ENCODE results near the gene TNRC6C. TPM values are rescaled to one million over a fixed set of nuclear protein-coding genes. Genes with fewer than 3 reads are reported as not detected.

TNRC6C gene
- total and polyA plus RNA-seq, 7 donors: 0.92 to 22.1 (median 6.3) TPM

DNA sequence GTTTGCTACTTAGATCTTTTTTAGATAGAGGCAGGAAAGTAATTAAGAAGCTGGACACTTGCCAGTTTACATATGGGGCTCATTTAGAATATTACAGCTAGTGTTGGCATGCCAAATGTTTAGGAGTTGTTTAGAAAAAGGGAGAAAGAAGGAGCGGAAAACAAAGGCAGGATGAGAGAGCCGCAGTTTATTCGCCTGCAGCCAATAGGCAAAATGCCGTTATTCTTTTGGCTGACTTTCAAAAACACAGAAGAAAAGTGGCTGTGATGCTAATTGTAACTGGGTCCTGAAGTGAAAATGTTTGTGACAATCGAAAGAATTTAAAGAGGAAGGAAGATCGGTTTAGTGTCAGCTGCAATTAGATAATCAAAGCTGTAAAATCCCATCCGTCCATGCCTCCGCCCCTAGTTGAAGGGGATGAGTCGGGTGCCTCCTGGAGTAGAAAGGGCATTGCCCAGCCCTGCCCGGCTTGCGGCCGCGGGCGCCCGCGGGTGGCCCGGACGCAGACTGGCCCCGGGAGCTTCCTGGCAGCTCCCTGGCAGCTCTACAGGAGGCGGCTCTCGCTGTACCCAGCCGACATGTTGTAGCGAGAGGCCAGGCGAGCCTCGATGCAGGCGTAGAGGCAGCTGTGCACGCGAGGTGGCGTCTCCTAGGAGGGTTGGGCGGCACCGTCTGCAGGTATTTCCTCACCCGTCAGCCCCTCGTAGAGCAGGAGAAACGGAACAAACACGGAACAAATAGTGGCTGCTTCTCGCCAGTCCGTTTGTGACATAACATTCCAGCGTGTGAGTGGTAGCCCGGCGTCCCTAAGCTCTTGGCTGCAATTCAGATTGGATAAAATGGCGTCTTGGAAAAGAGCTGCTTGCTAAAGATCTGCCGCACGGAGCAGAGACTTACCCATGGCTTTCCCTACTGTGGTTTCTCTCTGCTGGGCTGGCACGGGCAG is 82.2 kb downstream of the TNRC6C start:
- H3K27me3 ChIP-seq: no peaks in the 10 kb centered on the region
- peak; percentile 80 for DNase-seq
- intact Hi-C loops (cut with DNase I): loop anchor here (2.0 kb wide), 1 partner anchor 22 kb away; no protein-coding TSS in a partner anchor
- peaks cover 0 to 30% (median 28%) of the 10 kb centered on the region in 4 donors for H3K4me1 ChIP-seq
- H3K4me3 ChIP-seq: peak overlapping the region; percentile 26 to 56 (median 50)
- 45 to 46% methylated on average over 44 of the region's 44 CpGs for WGBS, 2 donors
- H3K9me3 ChIP-seq: no peaks in the 10 kb centered on the region
- peak overlapping the region; percentile 83 to 93 (median 86) for H3K27ac ChIP-seq
- no peak for TF ChIP-seq POLR2A (IDR thresholded peaks at IDR 0.05)
- no peak for TF ChIP-seq EP300 (IDR thresholded peaks at IDR 0.05)
- TF ChIP-seq CTCF (IDR thresholded peaks at IDR 0.05): peak in 1 of 4 experiments; percentile 12
- TF ChIP-seq POLR2AphosphoS5 (IDR thresholded peaks at IDR 0.05): no peak
- peaks cover 0 to 14% (median 2%) of the 10 kb centered on the region in 4 donors for H3K36me3 ChIP-seq

GRCh38 chr17:78041386-78042179 is 83.1 kb downstream of the TNRC6C start:
- Histone ChIP-seq H3K27me3 (no peaks in the 10 kb centered on the region), H3K4me3 (peak overlapping the region; percentile 26 to 56 (median 50)), H3K9me3 (no peaks in the 10 kb centered on the region), H3K4me1 (peaks cover 0 to 30% (median 28%) of the 10 kb centered on the region in 4 donors), H3K27ac (peak overlapping the region; percentile 83 to 93 (median 86)), H3K36me3 (peaks cover 0 to 13% (median 2%) of the 10 kb centered on the region in 4 donors)
- 58 to 59% methylated on average over 6 of the region's 6 CpGs for WGBS, 2 donors
- DNase-seq: no peak
- TF ChIP-seq POLR2AphosphoS5 (IDR thresholded peaks at IDR 0.05): peak; percentile 82 to 96 (median 88)
- no peak for TF ChIP-seq POLR2A (IDR thresholded peaks at IDR 0.05)
- peak in 3 of 4 donors; percentile 60 to 77 (median 62) for TF ChIP-seq EP300 (IDR thresholded peaks at IDR 0.05)
- intact Hi-C loops (cut with DNase I): loop anchor here (2.0 kb wide), 1 partner anchor 23 kb away; no protein-coding TSS in a partner anchor

- Histone ChIP-seq H3K4me3 (no peak overlapping the region), H3K4me1 (peaks cover 0 to 30% (median 28%) of the 10 kb centered on the region in 4 donors), H3K27ac (peak overlapping the region in 2 of 4 donors; percentile 88 to 93), H3K36me3 (peaks cover 0 to 4% (median 0%) of the 10 kb centered on the region in 4 donors), H3K27me3 (no peaks in the 10 kb centered on the region), H3K9me3 (no peaks in the 10 kb centered on the region)
- WGBS, 2 donors: 94 to 95% methylated on average over 5 of the region's 5 CpGs
- TF ChIP-seq CTCF (IDR thresholded peaks at IDR 0.05): no peak
- no peak for TF ChIP-seq POLR2A (IDR thresholded peaks at IDR 0.05)
- no peak for TF ChIP-seq EP300 (IDR thresholded peaks at IDR 0.05)
- TF ChIP-seq POLR2AphosphoS5 (IDR thresholded peaks at IDR 0.05): no peak
- intact Hi-C loops (cut with DNase I): no loop called here
- no peak for DNase-seq
Observed at GRCh38 chr17:78042542-78042941, 84.0 kb downstream of the TNRC6C start.

GRCh38 chr17:78043031-78043430 is 84.5 kb downstream of the TNRC6C start:
- intact Hi-C loops (cut with DNase I): no loop called here
- DNase-seq: no peak
- Histone ChIP-seq H3K4me3 (no peak overlapping the region), H3K4me1 (peaks cover 0 to 30% (median 28%) of the 10 kb centered on the region in 4 donors), H3K9me3 (no peaks in the 10 kb centered on the region), H3K36me3 (no peaks in the 10 kb centered on the region), H3K27me3 (no peaks in the 10 kb centered on the region), H3K27ac (no peak overlapping the region)
- 91 to 92% methylated on average over 1 of the region's 1 CpG for WGBS, 2 donors
- TF ChIP-seq POLR2AphosphoS5 (IDR thresholded peaks at IDR 0.05) (no peak), CTCF (IDR thresholded peaks at IDR 0.05) (no peak), EP300 (IDR thresholded peaks at IDR 0.05) (no peak), POLR2A (IDR thresholded peaks at IDR 0.05) (no peak)

Measured in sigmoid colon (tissue), 7 donors.